AG04449 (cell line): ENCODE results near the gene PIH1D1.

Experiments used
- CTCF ChIA-PET: fragments of 350-600 bp; formaldehyde crosslinking; extraction: SDS; loops from one replicate; lab custom pipeline; 2021; ENCODE audit warnings: antibody characterized with exemption; lab: Yijun Ruan, JAX
- POLR2A ChIA-PET: fragments of 400-600, 350-600 bp; formaldehyde crosslinking; extraction: SDS; loops from one replicate; lab custom pipeline; 2020; ENCODE audit warnings: antibody characterized with exemption, inconsistent platforms; lab: Yijun Ruan, JAX
- DNase-seq: peaks from one replicate; pipeline ENCODE4 v3.0.0-alpha.2; 2010; ENCODE audit warnings: low read depth, low spot score
- H3K4me3 ChIP-seq: 2 replicates; pipeline ENCODE4 v1.5.1; 2011; ENCODE audit warnings: low read depth, mild to moderate bottlenecking, control low read depth, low read length
- CTCF ChIP-seq: IDR thresholded peaks from one replicate; pipeline ENCODE4 v1.5.1; 2011; ENCODE audit warnings: mild to moderate bottlenecking, moderate library complexity, low read length, control low read depth, inconsistent platforms; ENCODE audit not compliant: insufficient read depth; ENCODE audit errors: missing control alignments

The PIH1D1 gene

GRCh38 chr19:49423985-49424303 is 27.7 kb downstream of the PIH1D1 start:
- ChIA-PET POLR2A (no interaction called here), CTCF (interaction anchor here (1.1 to 1.5 kb wide), 2 partner anchors 19 to 32 kb away, joined by 3 read pairs; no protein-coding TSS in a partner anchor)
- no peak for DNase-seq
- no peak overlapping the region for H3K4me3 ChIP-seq
- no peak for TF ChIP-seq CTCF

GRCh38 chr19:49423071-49423984 is 28.3 kb downstream of the PIH1D1 start, which contains the start of gene PTH2:
Gene PTH2, minus strand, starts transcription at chr19:49423441. Its CDS starts 102 bp downstream, at chr19:49423339.
- no peak within 1 kb of the TSS for H3K4me3 ChIP-seq
- CTCF ChIA-PET, result interaction anchor here (1.1 to 1.5 kb wide), 2 partner anchors 20 to 32 kb away, joined by 3 read pairs; no protein-coding TSS in a partner anchor
- POLR2A ChIA-PET, result no interaction called here
- no peak for DNase-seq
- no peak for TF ChIP-seq CTCF

- CTCF ChIA-PET, result no interaction called here
Observed at GRCh38 chr19:49422407-49423070, 29.1 kb downstream of the PIH1D1 start.

GRCh38 chr19:49421878-49422202 is 29.8 kb downstream of the PIH1D1 start:
- no peak overlapping the region for H3K4me3 ChIP-seq
- no peak for TF ChIP-seq CTCF
- ChIA-PET CTCF (no interaction called here), POLR2A (no interaction called here)
- no peak for DNase-seq

More at GRCh38 chr19:49422407-49423070, 29.1 kb downstream of the PIH1D1 start:
- POLR2A ChIA-PET, result no interaction called here
- no peak overlapping the region for H3K4me3 ChIP-seq
- peak; percentile 34 for TF ChIP-seq CTCF
- DNase-seq, result no peak

- H3K4me3 ChIP-seq, result peak overlapping the region; percentile 8; the same call in 1 of the 2 replicates
- DNase-seq, result no peak
- ChIA-PET POLR2A (no interaction called here), CTCF (interaction anchor here (1.1 to 1.2 kb wide), 2 partner anchors 15 to 20 kb away, joined by 3 read pairs; no protein-coding TSS in a partner anchor)
- TF ChIP-seq CTCF, result no peak
Observed at GRCh38 chr19:49421039-49421877, 30.4 kb downstream of the PIH1D1 start.
